ENCODE data around the gene CA6.

The CA6 gene

DNA sequence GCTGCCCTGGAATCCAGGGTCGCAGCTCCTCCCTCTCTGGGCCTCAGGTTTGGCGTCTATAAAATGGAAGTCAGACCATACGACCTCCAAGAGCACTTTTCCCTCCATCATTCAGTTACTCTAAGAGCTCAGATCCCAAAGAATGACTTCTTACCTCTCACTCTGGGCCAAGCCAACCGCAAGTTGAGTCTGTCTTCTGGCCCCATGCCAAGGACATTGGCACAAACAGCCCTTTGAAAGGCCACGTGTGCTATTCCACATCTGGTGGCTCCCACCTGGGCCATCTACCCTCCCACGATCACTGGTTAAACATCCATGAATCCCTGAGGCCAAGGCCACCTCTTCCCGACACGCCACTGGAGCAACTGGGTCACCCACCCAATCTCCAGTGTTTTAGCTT, 68.2 kb downstream of the CA6 start:
- TF ChIP-seq FOXP2 (optimal IDR thresholded peaks at IDR 0.05; ENCODE audit: borderline replicate concordance, extremely low read depth, extremely low read length, insufficient read depth): no peak
- no peak for TF ChIP-seq POLR2AphosphoS5 (IDR thresholded peaks at IDR 0.05; ENCODE audit: low read depth, low read length)
- TF ChIP-seq SIN3A (IDR thresholded peaks at IDR 0.05; ENCODE audit: borderline replicate concordance, insufficient read depth, low read length): no peak
- TF ChIP-seq TAF1 (IDR thresholded peaks at IDR 0.05; ENCODE audit: borderline replicate concordance, insufficient read depth, low read length): no peak

DNA sequence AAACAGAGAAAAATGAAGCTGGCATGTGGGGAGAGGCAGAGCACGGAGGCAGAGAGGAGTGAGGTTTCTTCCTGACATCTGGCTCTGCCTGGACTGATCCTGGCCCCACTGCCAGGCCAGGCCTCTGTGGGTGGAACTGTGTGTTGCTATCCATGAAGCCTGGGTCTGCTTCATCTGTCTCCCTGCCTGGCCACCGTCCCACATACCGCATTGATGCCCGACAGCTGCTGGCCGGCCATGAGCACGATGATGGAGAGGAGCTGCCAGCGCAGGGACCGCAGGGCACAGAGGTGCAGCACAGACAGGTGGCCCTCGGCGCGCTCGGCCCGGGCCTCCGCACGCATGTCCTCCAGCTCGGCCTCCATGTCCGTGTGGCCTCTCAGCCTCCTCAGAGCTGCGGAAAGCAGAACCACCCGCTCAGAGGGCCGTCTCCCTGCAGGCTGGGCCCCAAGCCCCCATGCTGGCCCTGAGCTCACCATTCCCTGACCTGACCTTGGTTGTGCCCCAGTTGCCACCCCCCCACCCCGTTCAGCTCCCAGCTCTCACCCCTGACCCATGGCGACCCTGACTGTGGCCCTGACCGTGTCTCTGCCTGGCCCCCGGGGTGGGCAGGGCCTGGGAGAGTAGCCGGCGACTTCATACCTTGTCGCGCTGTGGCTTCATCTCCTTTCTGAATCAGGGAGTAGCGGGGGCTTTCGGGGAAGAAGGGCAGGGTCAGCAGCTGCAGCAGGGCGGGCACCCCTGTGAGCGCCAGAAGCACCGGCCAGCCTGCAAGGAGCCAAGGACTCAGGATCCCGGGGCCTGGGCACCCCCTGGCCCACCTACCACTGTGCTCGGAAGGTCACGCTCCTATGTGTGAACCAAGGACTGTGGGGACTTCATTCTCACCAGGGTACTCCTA, 69.1 kb downstream of the CA6 start:
- TF ChIP-seq TAF1 (IDR thresholded peaks at IDR 0.05; ENCODE audit: borderline replicate concordance, insufficient read depth, low read length) (no peak), FOXP2 (optimal IDR thresholded peaks at IDR 0.05; ENCODE audit: borderline replicate concordance, extremely low read depth, extremely low read length, insufficient read depth) (no peak), REST (IDR thresholded peaks at IDR 0.05; ENCODE audit: insufficient read depth in 1 of 2, low read depth in 2 of 2, low read length in 2 of 2) (no peak), POLR2AphosphoS5 (IDR thresholded peaks at IDR 0.05; ENCODE audit: low read depth, low read length) (no peak), SIN3A (IDR thresholded peaks at IDR 0.05; ENCODE audit: borderline replicate concordance, insufficient read depth, low read length) (no peak)

DNA sequence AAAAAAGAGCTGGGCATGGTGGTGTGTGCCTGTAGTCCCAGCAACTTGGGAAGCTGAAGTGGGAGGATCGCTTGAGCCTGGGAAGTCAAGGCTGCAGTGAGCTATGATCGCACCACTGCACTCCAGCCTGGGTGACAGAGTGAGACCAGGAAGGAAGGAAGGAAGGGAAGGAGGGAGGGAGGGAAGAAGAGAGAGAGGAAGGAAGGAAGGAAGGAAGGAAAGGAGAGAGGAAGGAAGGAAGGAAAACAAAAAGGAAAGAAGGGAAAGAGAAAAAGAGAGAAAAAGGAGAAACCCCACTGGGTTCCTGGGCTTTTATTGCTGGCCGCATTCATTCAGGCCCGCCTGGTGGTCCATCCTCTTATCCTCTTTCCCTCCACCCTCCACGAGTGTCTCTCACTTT, 70.8 kb downstream of the CA6 start:
- no peak for TF ChIP-seq TAF1 (IDR thresholded peaks at IDR 0.05; ENCODE audit: borderline replicate concordance, insufficient read depth, low read length)
- no peak for TF ChIP-seq FOXP2 (optimal IDR thresholded peaks at IDR 0.05; ENCODE audit: borderline replicate concordance, extremely low read depth, extremely low read length, insufficient read depth)
- TF ChIP-seq SIN3A (IDR thresholded peaks at IDR 0.05; ENCODE audit: borderline replicate concordance, insufficient read depth, low read length): no peak
- TF ChIP-seq REST (IDR thresholded peaks at IDR 0.05; ENCODE audit: insufficient read depth in 1 of 2, low read depth in 2 of 2, low read length in 2 of 2): no peak
- TF ChIP-seq POLR2AphosphoS5 (IDR thresholded peaks at IDR 0.05; ENCODE audit: low read depth, low read length): no peak

- TF ChIP-seq SIN3A (IDR thresholded peaks at IDR 0.05; ENCODE audit: borderline replicate concordance, insufficient read depth, low read length) (no peak), TAF1 (IDR thresholded peaks at IDR 0.05; ENCODE audit: borderline replicate concordance, insufficient read depth, low read length) (0 out of 2 replicates have a peak, but pooled peaks have one; percentile 22), POLR2AphosphoS5 (IDR thresholded peaks at IDR 0.05; ENCODE audit: low read depth, low read length) (no peak), REST (IDR thresholded peaks at IDR 0.05; ENCODE audit: insufficient read depth in 1 of 2, low read depth in 2 of 2, low read length in 2 of 2) (no peak), FOXP2 (optimal IDR thresholded peaks at IDR 0.05; ENCODE audit: borderline replicate concordance, extremely low read depth, extremely low read length, insufficient read depth) (no peak)
Observed at GRCh38 chr1:9018333-9018732, 72.7 kb downstream of the CA6 start.

GRCh38 chr1:9019896-9020295, 74.2 kb downstream of the CA6 start:
- TF ChIP-seq SIN3A (IDR thresholded peaks at IDR 0.05; ENCODE audit: borderline replicate concordance, insufficient read depth, low read length) (no peak), REST (IDR thresholded peaks at IDR 0.05; ENCODE audit: insufficient read depth in 1 of 2, low read depth in 2 of 2, low read length in 2 of 2) (no peak), TAF1 (IDR thresholded peaks at IDR 0.05; ENCODE audit: borderline replicate concordance, insufficient read depth, low read length) (no peak), FOXP2 (optimal IDR thresholded peaks at IDR 0.05; ENCODE audit: borderline replicate concordance, extremely low read depth, extremely low read length, insufficient read depth) (no peak), POLR2AphosphoS5 (IDR thresholded peaks at IDR 0.05; ENCODE audit: low read depth, low read length) (no peak)

All from PFSK-1 (cell line).